SHP77 treated with DMSO at 0.1 percent for 48 hours (cell line): ENCODE measurements around the gene ISL2.

Source experiments
- DNase-seq: peaks from one replicate; lab custom pipeline; 2025; lab: John Stamatoyannopoulos, UW

Gene ISL2

GRCh38 chr15:76342058-76342381, 5.4 kb downstream of the ISL2 start:
- DNase-seq: no peak

- DNase-seq: no peak
Observed at GRCh38 chr15:76342382-76343201, 6.0 kb downstream of the ISL2 start.

- no peak for DNase-seq
Observed at GRCh38 chr15:76343313-76343996, 6.9 kb downstream of the ISL2 start.

- DNase-seq: no peak
Observed at GRCh38 chr15:76344893-76345582, 8.5 kb downstream of the ISL2 start.

GRCh38 chr15:76345583-76345879, 9.0 kb downstream of the ISL2 start:
- DNase-seq: no peak

- DNase-seq: no peak
Observed at GRCh38 chr15:76345880-76346668, 9.5 kb downstream of the ISL2 start.

- no peak for DNase-seq
Observed at GRCh38 chr15:76346669-76347481, 10.3 kb downstream of the ISL2 start.

GRCh38 chr15:76347482-76348055, 11.0 kb downstream of the ISL2 start:
- DNase-seq: no peak

GRCh38 chr15:76349301-76350070, 12.9 kb downstream of the ISL2 start:
- no peak for DNase-seq

GRCh38 chr15:76353023-76353577, 16.5 kb downstream of the ISL2 start:
- no peak for DNase-seq

GRCh38 chr15:76353903-76354302, 17.3 kb downstream of the ISL2 start:
- no peak for DNase-seq

GRCh38 chr15:76354823-76355440, 18.4 kb downstream of the ISL2 start:
- no peak for DNase-seq

- DNase-seq: no peak
Observed at GRCh38 chr15:76358453-76358852, 21.9 kb downstream of the ISL2 start.

- no peak for DNase-seq
Observed at GRCh38 chr15:76359152-76359551, 22.6 kb downstream of the ISL2 start.

- DNase-seq: no peak
Observed at GRCh38 chr15:76360416-76360815, 23.8 kb downstream of the ISL2 start.

- no peak for DNase-seq
Observed at GRCh38 chr15:76363251-76363650, 26.7 kb downstream of the ISL2 start.

GRCh38 chr15:76366714-76367113, 30.1 kb downstream of the ISL2 start:
- DNase-seq: no peak

- DNase-seq: no peak
Observed at GRCh38 chr15:76368122-76368621, 31.6 kb downstream of the ISL2 start.

- no peak for DNase-seq
Observed at GRCh38 chr15:76376029-76376428, 39.5 kb downstream of the ISL2 start.
